Ovary (tissue), 1 donor: ENCODE data around the gene PRDM8.

Experiments
- EP300 ChIP-seq: sonication (generic); formaldehyde crosslinking; IDR thresholded peaks from one replicate; pipeline ENCODE4 v1.6.1; 2017; ENCODE audit warnings: antibody characterized with exemption
- POLR2A ChIP-seq: fragments of 450-650 bp; IDR thresholded peaks from one replicate; pipeline ENCODE4 v1.6.1; 2017; ENCODE audit warnings: antibody characterized with exemption, mild to moderate bottlenecking, moderate library complexity

DNA sequence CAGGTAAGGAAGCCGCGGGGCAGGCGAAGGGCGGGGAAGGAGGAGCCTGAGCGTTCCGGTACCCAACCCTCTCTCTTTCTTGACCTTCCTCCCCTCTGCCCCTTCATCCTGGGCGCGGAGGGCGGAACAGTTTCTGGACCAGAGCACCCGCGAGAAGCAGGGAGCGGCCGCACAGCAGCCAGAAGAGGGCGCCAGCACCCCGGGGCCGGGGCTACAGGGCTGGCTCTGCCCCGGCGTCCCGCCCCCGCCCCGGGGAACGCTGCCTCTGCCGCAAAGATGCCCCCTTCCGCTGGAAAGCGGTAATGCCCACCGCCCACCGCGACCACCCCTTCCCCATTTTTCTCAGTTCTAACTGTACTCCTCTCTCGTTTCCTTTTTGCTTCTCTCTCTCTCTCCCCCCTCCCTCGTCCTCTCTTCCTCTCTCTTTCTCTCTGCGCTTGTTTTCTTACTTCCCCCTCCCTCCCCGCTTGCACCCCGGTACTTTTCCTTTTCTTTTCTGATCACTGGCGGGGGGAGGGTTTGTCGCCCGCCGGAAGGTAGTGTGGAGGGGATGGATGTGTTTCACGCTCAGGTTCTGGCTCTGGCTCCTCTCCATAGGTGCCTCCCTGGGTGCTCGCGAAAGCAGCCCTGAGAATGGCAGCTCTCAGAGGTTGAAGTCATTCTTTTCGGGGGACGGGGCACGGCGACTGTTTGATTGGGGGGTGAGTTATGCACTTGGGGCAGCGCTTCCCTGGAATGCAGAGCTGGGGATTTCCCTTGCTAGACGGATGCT lies 13.1 kb upstream of the PRDM8 start:
- TF ChIP-seq POLR2A (no peak), EP300 (no peak)
